Measurements from ENCODE around the gene TSPYL6.
"Not testable (repeated sequence)": the region's sequence is repeated elsewhere in the genome, so short reads cannot be mapped to it uniquely, and the experiment has no call there.

DNA sequence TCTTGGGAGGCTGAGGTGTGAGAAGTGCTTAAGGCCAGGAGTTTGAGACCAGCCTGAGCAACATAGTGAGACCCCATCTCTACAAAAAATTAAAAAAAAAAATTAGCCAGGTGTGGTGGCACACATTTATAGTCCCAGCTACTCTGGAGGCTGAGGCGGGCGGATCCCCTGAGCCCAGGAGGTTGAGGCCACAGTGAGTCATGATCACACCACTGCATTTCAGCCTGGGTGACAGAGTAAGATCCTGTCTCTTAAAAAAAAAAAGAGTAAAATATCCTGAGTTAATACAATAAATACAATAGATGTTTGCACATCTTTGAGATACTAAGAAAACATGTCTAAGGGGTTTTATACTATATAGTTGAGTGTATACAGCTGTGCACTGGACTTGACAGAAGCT lies 38.6 kb upstream of the TSPYL6 start:
- not testable (repeated sequence) for TF ChIP-seq MXI1 (IDR thresholded peaks at IDR 0.05; ENCODE audit: low read depth, low read length); SIN3A (IDR thresholded peaks at IDR 0.05; ENCODE audit: borderline replicate concordance, low read depth, low read length); TAF1 (IDR thresholded peaks at IDR 0.05; ENCODE audit: borderline replicate concordance, low read depth, low read length); RFX5 (IDR thresholded peaks at IDR 0.05; ENCODE audit: low read length); JUND (IDR thresholded peaks at IDR 0.05); EZH2phosphoT487 (IDR thresholded peaks at IDR 0.05; ENCODE audit: borderline replicate concordance, low read depth); TEAD4 (IDR thresholded peaks at IDR 0.05; ENCODE audit: borderline replicate concordance, insufficient read depth); EP300 (IDR thresholded peaks at IDR 0.05; ENCODE audit: borderline replicate concordance in 1 of 2, low read depth in 1 of 2, low read length in 1 of 2); RAD21 (IDR thresholded peaks at IDR 0.05; ENCODE audit: low read length); ELF1 (IDR thresholded peaks at IDR 0.05)
- TF ChIP-seq, protein P1, sequence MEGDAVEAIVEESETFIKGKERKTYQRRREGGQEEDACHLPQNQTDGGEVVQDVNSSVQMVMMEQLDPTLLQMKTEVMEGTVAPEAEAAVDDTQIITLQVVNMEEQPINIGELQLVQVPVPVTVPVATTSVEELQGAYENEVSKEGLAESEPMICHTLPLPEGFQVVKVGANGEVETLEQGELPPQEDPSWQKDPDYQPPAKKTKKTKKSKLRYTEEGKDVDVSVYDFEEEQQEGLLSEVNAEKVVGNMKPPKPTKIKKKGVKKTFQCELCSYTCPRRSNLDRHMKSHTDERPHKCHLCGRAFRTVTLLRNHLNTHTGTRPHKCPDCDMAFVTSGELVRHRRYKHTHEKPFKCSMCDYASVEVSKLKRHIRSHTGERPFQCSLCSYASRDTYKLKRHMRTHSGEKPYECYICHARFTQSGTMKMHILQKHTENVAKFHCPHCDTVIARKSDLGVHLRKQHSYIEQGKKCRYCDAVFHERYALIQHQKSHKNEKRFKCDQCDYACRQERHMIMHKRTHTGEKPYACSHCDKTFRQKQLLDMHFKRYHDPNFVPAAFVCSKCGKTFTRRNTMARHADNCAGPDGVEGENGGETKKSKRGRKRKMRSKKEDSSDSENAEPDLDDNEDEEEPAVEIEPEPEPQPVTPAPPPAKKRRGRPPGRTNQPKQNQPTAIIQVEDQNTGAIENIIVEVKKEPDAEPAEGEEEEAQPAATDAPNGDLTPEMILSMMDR (IDR thresholded peaks at IDR 0.05): not testable (repeated sequence)
- TF ChIP-seq, protein P2, sequence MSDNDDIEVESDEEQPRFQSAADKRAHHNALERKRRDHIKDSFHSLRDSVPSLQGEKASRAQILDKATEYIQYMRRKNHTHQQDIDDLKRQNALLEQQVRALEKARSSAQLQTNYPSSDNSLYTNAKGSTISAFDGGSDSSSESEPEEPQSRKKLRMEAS (IDR thresholded peaks at IDR 0.05; ENCODE audit: low read depth): not testable (repeated sequence)
- TF ChIP-seq, protein P3, sequence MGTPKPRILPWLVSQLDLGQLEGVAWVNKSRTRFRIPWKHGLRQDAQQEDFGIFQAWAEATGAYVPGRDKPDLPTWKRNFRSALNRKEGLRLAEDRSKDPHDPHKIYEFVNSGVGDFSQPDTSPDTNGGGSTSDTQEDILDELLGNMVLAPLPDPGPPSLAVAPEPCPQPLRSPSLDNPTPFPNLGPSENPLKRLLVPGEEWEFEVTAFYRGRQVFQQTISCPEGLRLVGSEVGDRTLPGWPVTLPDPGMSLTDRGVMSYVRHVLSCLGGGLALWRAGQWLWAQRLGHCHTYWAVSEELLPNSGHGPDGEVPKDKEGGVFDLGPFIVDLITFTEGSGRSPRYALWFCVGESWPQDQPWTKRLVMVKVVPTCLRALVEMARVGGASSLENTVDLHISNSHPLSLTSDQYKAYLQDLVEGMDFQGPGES (IDR thresholded peaks at IDR 0.05; ENCODE audit: low read depth, low read length): not testable (repeated sequence)

Data from SK-N-SH (cell line).